ENCODE data around the gene MAGED2. TPM values are rescaled to one million over a fixed set of nuclear protein-coding genes. Genes with fewer than 3 reads are reported as not detected.
A peak's percentile ranks its signal among the peaks of the same experiment; 100 is the strongest.

The MAGED2 gene
- total and polyA plus RNA-seq, 4 donors: 370 to 725 (median 490) TPM

- H3K4me1 ChIP-seq (ENCODE audit: control insufficient read depth, insufficient read depth, low read length): peaks cover 18% of the 10 kb centered on the region
- H3K9me3 ChIP-seq (ENCODE audit: control insufficient read depth, insufficient read depth, low read length): no peaks in the 10 kb centered on the region
- H3K27ac ChIP-seq (ENCODE audit: low read depth, low read length): no peak overlapping the region
- H3K4me3 ChIP-seq (ENCODE audit: low read depth, low read length): no peak overlapping the region
- DNase-seq (ENCODE audit: low read depth in 4 of 6, low spot score in 6 of 6): no peak
- WGBS (ENCODE audit: insufficient coverage): 75% methylated on average over 8 of the region's 9 CpGs
- H3K36me3 ChIP-seq (ENCODE audit: control insufficient read depth, insufficient read depth, low read length): peaks cover 42% of the 10 kb centered on the region
- H3K27me3 ChIP-seq (ENCODE audit: control insufficient read depth, insufficient read depth, low read length): no peaks in the 10 kb centered on the region
These were observed 3.8 kb downstream of the MAGED2 start for GRCh38 chrX:54811301-54811885.

- peaks cover 18% of the 10 kb centered on the region for H3K4me1 ChIP-seq (ENCODE audit: control insufficient read depth, insufficient read depth, low read length)
- H3K27ac ChIP-seq (ENCODE audit: low read depth, low read length): no peak overlapping the region
- DNase-seq (ENCODE audit: low read depth in 4 of 6, low spot score in 6 of 6): no peak
- peaks cover 45% of the 10 kb centered on the region for H3K36me3 ChIP-seq (ENCODE audit: control insufficient read depth, insufficient read depth, low read length)
- no peaks in the 10 kb centered on the region for H3K9me3 ChIP-seq (ENCODE audit: control insufficient read depth, insufficient read depth, low read length)
- WGBS (ENCODE audit: insufficient coverage): 70% methylated on average over 3 of the region's 3 CpGs
- no peak overlapping the region for H3K4me3 ChIP-seq (ENCODE audit: low read depth, low read length)
- H3K27me3 ChIP-seq (ENCODE audit: control insufficient read depth, insufficient read depth, low read length): no peaks in the 10 kb centered on the region
These were observed 4.8 kb downstream of the MAGED2 start for GRCh38 chrX:54812306-54812705.

GRCh38 chrX:54817220-54817820, 9.8 kb downstream of the MAGED2 start:
- no peak overlapping the region for H3K4me3 ChIP-seq (ENCODE audit: low read depth, low read length)

GRCh38 chrX:54818221-54818620, 10.7 kb downstream of the MAGED2 start:
- no CpG with 5 or more reads among the region's 5 CpGs for WGBS (ENCODE audit: insufficient coverage)
- Histone ChIP-seq H3K4me1 (ENCODE audit: control insufficient read depth, insufficient read depth, low read length) (no peaks in the 10 kb centered on the region), H3K9me3 (ENCODE audit: control insufficient read depth, insufficient read depth, low read length) (no peaks in the 10 kb centered on the region), H3K27ac (ENCODE audit: low read depth, low read length) (no peak overlapping the region), H3K4me3 (ENCODE audit: low read depth, low read length) (no peak overlapping the region), H3K36me3 (ENCODE audit: control insufficient read depth, insufficient read depth, low read length) (peaks cover 23% of the 10 kb centered on the region), H3K27me3 (ENCODE audit: control insufficient read depth, insufficient read depth, low read length) (no peaks in the 10 kb centered on the region)
- DNase-seq (ENCODE audit: low read depth in 4 of 6, low spot score in 6 of 6): no peak

More at GRCh38 chrX:54817220-54817820, 9.8 kb downstream of the MAGED2 start:
- no peak overlapping the region for H3K27ac ChIP-seq (ENCODE audit: low read depth, low read length)
- peaks cover 32% of the 10 kb centered on the region for H3K36me3 ChIP-seq (ENCODE audit: control insufficient read depth, insufficient read depth, low read length)
- no peaks in the 10 kb centered on the region for H3K4me1 ChIP-seq (ENCODE audit: control insufficient read depth, insufficient read depth, low read length)
- no peaks in the 10 kb centered on the region for H3K27me3 ChIP-seq (ENCODE audit: control insufficient read depth, insufficient read depth, low read length)
- 71% methylated on average over 3 of the region's 7 CpGs for WGBS (ENCODE audit: insufficient coverage)
- no peaks in the 10 kb centered on the region for H3K9me3 ChIP-seq (ENCODE audit: control insufficient read depth, insufficient read depth, low read length)
- peak in 2 of 6 donors; percentile 21 to 23 for DNase-seq (ENCODE audit: low read depth in 4 of 6, low spot score in 6 of 6)

- no peak for DNase-seq (ENCODE audit: low read depth in 4 of 6, low spot score in 6 of 6)
- Histone ChIP-seq H3K36me3 (ENCODE audit: control insufficient read depth, insufficient read depth, low read length) (peaks cover 19% of the 10 kb centered on the region), H3K4me1 (ENCODE audit: control insufficient read depth, insufficient read depth, low read length) (peaks cover 2% of the 10 kb centered on the region), H3K27ac (ENCODE audit: low read depth, low read length) (no peak overlapping the region), H3K9me3 (ENCODE audit: control insufficient read depth, insufficient read depth, low read length) (no peaks in the 10 kb centered on the region), H3K27me3 (ENCODE audit: control insufficient read depth, insufficient read depth, low read length) (no peaks in the 10 kb centered on the region), H3K4me3 (ENCODE audit: low read depth, low read length) (no peak overlapping the region)
- WGBS (ENCODE audit: insufficient coverage): 72% methylated on average over 5 of the region's 8 CpGs
These were observed 11.7 kb downstream of the MAGED2 start for GRCh38 chrX:54819201-54819600.

- H3K27ac ChIP-seq (ENCODE audit: low read depth, low read length): no peak overlapping the region
- no peaks in the 10 kb centered on the region for H3K9me3 ChIP-seq (ENCODE audit: control insufficient read depth, insufficient read depth, low read length)
These were observed 13.2 kb downstream of the MAGED2 start for GRCh38 chrX:54820737-54821136.

GRCh38 chrX:54821310-54821709, 13.8 kb downstream of the MAGED2 start:
- H3K27me3 ChIP-seq (ENCODE audit: control insufficient read depth, insufficient read depth, low read length): no peaks in the 10 kb centered on the region
- WGBS (ENCODE audit: insufficient coverage): 57% methylated on average over 2 of the region's 2 CpGs
- H3K4me3 ChIP-seq (ENCODE audit: low read depth, low read length): no peak overlapping the region
- peaks cover 4% of the 10 kb centered on the region for H3K36me3 ChIP-seq (ENCODE audit: control insufficient read depth, insufficient read depth, low read length)
- H3K27ac ChIP-seq (ENCODE audit: low read depth, low read length): no peak overlapping the region
- no peak for DNase-seq (ENCODE audit: low read depth in 4 of 6, low spot score in 6 of 6)
- H3K9me3 ChIP-seq (ENCODE audit: control insufficient read depth, insufficient read depth, low read length): no peaks in the 10 kb centered on the region
- peaks cover 4% of the 10 kb centered on the region for H3K4me1 ChIP-seq (ENCODE audit: control insufficient read depth, insufficient read depth, low read length)

More at GRCh38 chrX:54820737-54821136, 13.2 kb downstream of the MAGED2 start:
- DNase-seq (ENCODE audit: low read depth in 4 of 6, low spot score in 6 of 6): no peak
- peaks cover 5% of the 10 kb centered on the region for H3K36me3 ChIP-seq (ENCODE audit: control insufficient read depth, insufficient read depth, low read length)
- H3K27me3 ChIP-seq (ENCODE audit: control insufficient read depth, insufficient read depth, low read length): no peaks in the 10 kb centered on the region
- WGBS (ENCODE audit: insufficient coverage): 72% methylated on average over 5 of the region's 7 CpGs
- no peak overlapping the region for H3K4me3 ChIP-seq (ENCODE audit: low read depth, low read length)
- H3K4me1 ChIP-seq (ENCODE audit: control insufficient read depth, insufficient read depth, low read length): peaks cover 4% of the 10 kb centered on the region

- H3K36me3 ChIP-seq (ENCODE audit: control insufficient read depth, insufficient read depth, low read length): no peaks in the 10 kb centered on the region
- no peak overlapping the region for H3K27ac ChIP-seq (ENCODE audit: low read depth, low read length)
- H3K4me1 ChIP-seq (ENCODE audit: control insufficient read depth, insufficient read depth, low read length): peaks cover 4% of the 10 kb centered on the region
- H3K4me3 ChIP-seq (ENCODE audit: low read depth, low read length): no peak overlapping the region
- WGBS (ENCODE audit: insufficient coverage): 75% methylated on average over 2 of the region's 5 CpGs
- no peaks in the 10 kb centered on the region for H3K9me3 ChIP-seq (ENCODE audit: control insufficient read depth, insufficient read depth, low read length)
- no peak for DNase-seq (ENCODE audit: low read depth in 4 of 6, low spot score in 6 of 6)
- no peaks in the 10 kb centered on the region for H3K27me3 ChIP-seq (ENCODE audit: control insufficient read depth, insufficient read depth, low read length)
These were observed 16.6 kb downstream of the MAGED2 start for GRCh38 chrX:54824195-54824594.

GRCh38 chrX:54824722-54825121, 17.2 kb downstream of the MAGED2 start:
- no peaks in the 10 kb centered on the region for H3K27me3 ChIP-seq (ENCODE audit: control insufficient read depth, insufficient read depth, low read length)
- no peak for DNase-seq (ENCODE audit: low read depth in 4 of 6, low spot score in 6 of 6)
- H3K4me3 ChIP-seq (ENCODE audit: low read depth, low read length): no peak overlapping the region
- H3K36me3 ChIP-seq (ENCODE audit: control insufficient read depth, insufficient read depth, low read length): no peaks in the 10 kb centered on the region
- H3K4me1 ChIP-seq (ENCODE audit: control insufficient read depth, insufficient read depth, low read length): peaks cover 4% of the 10 kb centered on the region
- H3K9me3 ChIP-seq (ENCODE audit: control insufficient read depth, insufficient read depth, low read length): no peaks in the 10 kb centered on the region
- 86% methylated on average over 7 of the region's 8 CpGs for WGBS (ENCODE audit: insufficient coverage)
- no peak overlapping the region for H3K27ac ChIP-seq (ENCODE audit: low read depth, low read length)

Data from spinal cord (tissue), 10 donors.